ENCODE measurements around the gene ERGIC3.

GRCh38 chr20:35544436-35544835 lies 2.6 kb downstream of the ERGIC3 start:
- TF ChIP-seq CTCF (IDR thresholded peaks at IDR 0.05) (no peak), POLR2AphosphoS5 (IDR thresholded peaks at IDR 0.05; ENCODE audit: insufficient read depth in 1 of 2, low read depth in 1 of 2) (no peak)

Data from vagina (tissue), 2 donors.